Lower leg skin (tissue), 4 donors: ENCODE measurements around the gene PHACTR4. TPM values are rescaled to one million over a fixed set of nuclear protein-coding genes. Genes with fewer than 3 reads are reported as not detected.
"Not testable (repeated sequence)": the region's sequence is repeated elsewhere in the genome, so short reads cannot be mapped to it uniquely, and the experiment has no call there.

Source experiments
- DNase-seq, 2 donors: peaks; one replicate each; pipeline ENCODE4 v3.0.0-alpha.2; 2019; ENCODE audit warnings: low spot score in 2 of 2
- H3K4me3 ChIP-seq: fragments of 200-600 bp; sonication (generic); 2 replicates; pipeline ENCODE4 v1.5.1; 2017; ENCODE audit warnings: mild to moderate bottlenecking, low read depth; ENCODE audit not compliant: poor library complexity, severe bottlenecking
- POLR2A ChIP-seq, 2 donors: fragments of 450-650 bp; IDR thresholded peaks; one replicate each; pipeline ENCODE4 v1.6.1; 2016 to 2017; ENCODE audit warnings: antibody characterized with exemption in 2 of 2, mild to moderate bottlenecking in 1 of 2, moderate library complexity in 1 of 2
- WGBS, 2 donors: methylation state at CpG; one replicate each; pipeline ENCODE4 v1.1.5; 2018; 5-methylcytosine and 5-hydroxymethylcytosine counted together
- intact Hi-C: fragments of 100-400 bp; cut with DNase I; formaldehyde crosslinking; loops from one replicate; pipeline ENCODE4 v1.15.0; 2023; ENCODE audit warnings: low total_unique reads
- total RNA-seq, 4 donors: library from RNA; depleted of rRNA; stranded (reverse); fragments of >200 nt; gene quantifications; one replicate each; pipeline ENCODE4 v1.1.0, GENCODE V29; 2016
- TF ChIP-seq, protein P1 (sequence below), 3 donors: fragments of 450-650 bp; IDR thresholded peaks; one replicate each; pipeline ENCODE4 v1.5.1; 2016; ENCODE audit warnings: antibody characterized with exemption in 3 of 3, mild to moderate bottlenecking in 3 of 3, moderate library complexity in 2 of 3

PHACTR4 gene
- total RNA-seq, 4 donors from 2014 or later, result 32.8 to 54.1 (median 51.2) TPM

DNA sequence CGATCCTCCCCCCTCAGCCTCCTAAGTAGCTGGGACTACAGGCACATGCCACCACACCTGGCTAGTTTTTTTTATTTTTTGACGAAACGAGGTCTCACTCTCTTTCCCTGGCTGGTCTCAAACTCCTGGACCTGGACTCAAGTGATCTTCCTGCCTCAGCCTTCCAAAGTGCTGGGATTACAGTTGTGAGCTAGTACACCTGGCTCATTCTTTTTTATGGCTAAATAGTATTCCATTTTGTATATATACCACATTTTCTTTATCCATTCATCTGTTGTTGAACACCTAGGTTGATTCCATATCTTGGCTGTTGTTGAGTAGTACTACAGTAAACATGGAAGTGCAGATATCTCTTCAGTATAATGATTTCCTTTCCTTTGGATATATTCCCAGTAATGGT is 74.0 kb downstream of the PHACTR4 start:
- 91 to 97% methylated on average over 3 of the region's 3 CpGs for WGBS, 2 donors
- no peak overlapping the region for H3K4me3 ChIP-seq
- TF ChIP-seq POLR2A (IDR thresholded peaks at IDR 0.05), result no peak
- TF ChIP-seq, protein P1, sequence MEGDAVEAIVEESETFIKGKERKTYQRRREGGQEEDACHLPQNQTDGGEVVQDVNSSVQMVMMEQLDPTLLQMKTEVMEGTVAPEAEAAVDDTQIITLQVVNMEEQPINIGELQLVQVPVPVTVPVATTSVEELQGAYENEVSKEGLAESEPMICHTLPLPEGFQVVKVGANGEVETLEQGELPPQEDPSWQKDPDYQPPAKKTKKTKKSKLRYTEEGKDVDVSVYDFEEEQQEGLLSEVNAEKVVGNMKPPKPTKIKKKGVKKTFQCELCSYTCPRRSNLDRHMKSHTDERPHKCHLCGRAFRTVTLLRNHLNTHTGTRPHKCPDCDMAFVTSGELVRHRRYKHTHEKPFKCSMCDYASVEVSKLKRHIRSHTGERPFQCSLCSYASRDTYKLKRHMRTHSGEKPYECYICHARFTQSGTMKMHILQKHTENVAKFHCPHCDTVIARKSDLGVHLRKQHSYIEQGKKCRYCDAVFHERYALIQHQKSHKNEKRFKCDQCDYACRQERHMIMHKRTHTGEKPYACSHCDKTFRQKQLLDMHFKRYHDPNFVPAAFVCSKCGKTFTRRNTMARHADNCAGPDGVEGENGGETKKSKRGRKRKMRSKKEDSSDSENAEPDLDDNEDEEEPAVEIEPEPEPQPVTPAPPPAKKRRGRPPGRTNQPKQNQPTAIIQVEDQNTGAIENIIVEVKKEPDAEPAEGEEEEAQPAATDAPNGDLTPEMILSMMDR (IDR thresholded peaks at IDR 0.05), result no peak
- no peak for DNase-seq
- intact Hi-C loops, result loop anchor here (10.0 kb wide), 1 partner anchor 941 kb away; no protein-coding TSS in a partner anchor

DNA sequence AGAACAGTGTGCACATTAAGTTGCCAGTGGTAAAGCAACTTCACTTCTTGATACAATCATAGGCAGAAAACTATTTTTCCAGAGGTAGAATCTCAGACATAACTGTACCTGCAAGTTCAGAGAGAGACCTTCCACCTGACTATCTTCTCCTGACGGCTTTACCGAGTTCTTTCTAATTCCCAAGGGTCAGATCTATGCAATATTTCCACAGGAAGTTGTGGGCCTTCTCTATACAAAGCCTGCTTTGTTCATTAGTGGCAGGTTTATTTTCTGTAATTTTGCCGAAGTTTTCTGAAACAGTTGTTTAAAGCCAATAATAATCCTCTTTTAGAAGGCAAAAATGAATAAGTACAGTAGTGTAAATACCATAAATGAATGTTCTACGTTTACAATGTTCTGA is 78.1 kb downstream of the PHACTR4 start:
- no peak overlapping the region for H3K4me3 ChIP-seq
- 62 to 76% methylated on average over 4 of the region's 4 CpGs for WGBS, 2 donors
- TF ChIP-seq, protein P1 (IDR thresholded peaks at IDR 0.05), result no peak
- TF ChIP-seq POLR2A (IDR thresholded peaks at IDR 0.05), result no peak
- no peak for DNase-seq
- intact Hi-C loops, result loop anchor here (10.0 kb wide), 1 partner anchor 937 kb away; no protein-coding TSS in a partner anchor

DNA sequence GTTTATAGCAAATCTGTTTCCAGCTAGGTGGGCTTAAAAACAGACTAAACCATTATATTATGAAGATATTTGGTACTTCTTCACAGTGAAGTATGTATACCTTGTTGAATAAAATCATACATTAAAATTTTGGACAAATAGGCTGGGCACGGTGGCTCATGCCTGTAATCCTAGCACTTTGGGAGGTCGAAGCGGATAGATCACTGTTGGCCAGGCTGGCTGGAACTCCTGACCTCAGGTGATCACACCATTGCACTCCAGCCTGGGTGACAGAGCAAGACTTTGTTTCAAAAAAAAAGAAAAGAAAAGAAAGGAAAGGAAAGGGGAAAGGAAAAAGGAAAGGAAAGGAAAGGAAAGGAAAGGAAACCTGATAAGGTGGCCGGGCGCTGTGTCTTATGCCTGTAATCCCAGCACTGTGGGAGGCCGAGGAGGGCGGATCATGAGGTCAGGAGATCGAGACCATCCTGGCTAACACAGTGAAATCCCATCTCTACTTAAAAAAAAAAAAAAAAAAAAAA is 78.6 kb downstream of the PHACTR4 start:
- H3K4me3 ChIP-seq, DNase-seq: not testable (repeated sequence)
- intact Hi-C loops, result loop anchor here (10.0 kb wide), 1 partner anchor 937 kb away; no protein-coding TSS in a partner anchor
- WGBS, 2 donors, result 88 to 89% methylated on average over 4 to 8 of the region's 8 CpGs

DNA sequence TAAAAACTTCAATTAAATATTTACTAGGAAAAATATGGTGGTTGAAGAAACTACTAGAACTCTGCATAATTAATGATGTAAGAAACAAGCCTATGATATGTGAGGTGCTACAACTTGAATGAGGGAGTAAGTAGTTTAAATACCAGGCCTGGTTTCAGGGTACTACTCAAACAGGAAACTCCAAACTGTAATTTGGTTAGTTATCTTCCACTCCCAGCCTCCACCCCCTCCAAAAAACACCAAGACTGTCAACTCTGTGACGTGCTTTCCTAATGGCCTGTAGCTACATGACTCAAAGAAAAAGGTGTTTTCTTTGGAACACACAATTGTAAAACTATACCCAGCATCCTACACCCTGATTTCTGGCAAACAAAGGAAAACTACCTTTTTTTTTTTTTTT is 80.4 kb downstream of the PHACTR4 start:
- no peak for DNase-seq
- WGBS, 2 donors, result 35 to 39% methylated on average over 1 of the region's 1 CpG

DNA sequence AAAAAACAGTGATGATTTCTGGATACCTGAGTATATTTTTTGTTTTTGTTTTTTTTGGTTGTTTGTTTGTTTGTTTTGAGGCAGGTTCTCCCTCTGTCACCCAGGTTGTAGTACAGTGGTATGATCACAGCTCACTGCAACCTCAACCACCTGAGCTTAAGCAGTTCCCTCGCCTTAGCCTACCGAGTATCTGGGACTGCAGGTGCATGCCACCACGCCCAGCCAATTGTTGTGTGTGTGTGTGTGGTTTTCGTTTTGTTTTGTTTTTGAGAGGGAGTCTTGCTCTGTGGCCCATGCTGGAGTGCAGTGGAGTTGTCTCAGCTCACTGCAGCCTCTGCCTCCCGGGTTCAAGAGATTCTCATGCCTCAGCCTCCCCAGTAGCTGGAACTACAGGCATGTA is 81.0 kb downstream of the PHACTR4 start:
- no peak for DNase-seq
- WGBS, 2 donors, result 67 to 69% methylated on average over 5 of the region's 5 CpGs
- TF ChIP-seq, protein P1 (IDR thresholded peaks at IDR 0.05), result no peak
- TF ChIP-seq POLR2A (IDR thresholded peaks at IDR 0.05), result no peak
- no peak overlapping the region for H3K4me3 ChIP-seq
- intact Hi-C loops, result no loop called here

More for the DNA sequence above, 80.4 kb downstream of the PHACTR4 start:
- TF ChIP-seq POLR2A (IDR thresholded peaks at IDR 0.05), result no peak
- TF ChIP-seq, protein P1 (IDR thresholded peaks at IDR 0.05), result no peak
- H3K4me3 ChIP-seq, result no peak overlapping the region
- intact Hi-C loops, result loop anchor here (10.0 kb wide), 1 partner anchor 935 kb away; no protein-coding TSS in a partner anchor

DNA sequence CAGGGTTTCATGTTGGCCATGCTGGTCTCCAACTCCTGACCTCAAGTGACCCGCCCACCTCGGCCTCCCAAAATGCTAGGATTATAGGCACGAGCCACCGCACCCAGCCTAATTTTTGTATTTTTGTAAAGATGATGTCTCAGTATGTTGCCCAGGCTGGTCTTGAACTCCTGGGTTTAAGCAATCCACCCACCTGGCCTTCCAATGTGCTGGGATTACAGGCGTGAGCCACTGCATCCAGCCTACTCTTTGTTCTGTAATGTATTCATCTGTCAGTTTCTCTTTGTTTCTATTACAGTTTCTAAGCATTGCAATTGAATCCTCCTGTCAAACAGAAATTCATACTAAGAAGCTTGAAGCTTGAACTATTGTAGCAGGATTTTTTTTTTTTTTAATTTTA is 81.5 kb downstream of the PHACTR4 start:
- intact Hi-C loops, result no loop called here
- no peak overlapping the region for H3K4me3 ChIP-seq
- no peak for TF ChIP-seq POLR2A (IDR thresholded peaks at IDR 0.05)
- TF ChIP-seq, protein P1 (IDR thresholded peaks at IDR 0.05), result no peak
- no peak for DNase-seq
- 95 to 97% methylated on average over 5 of the region's 5 CpGs for WGBS, 2 donors
